KMS-11 (cell line): ENCODE data around the gene ULBP3.

Source experiments
- H2AFZ ChIP-seq: fragments of 200-600 bp; sonication (generic); 2 replicates; pipeline ENCODE4 v1.6.1; 2016; ENCODE audit warnings: antibody characterized with exemption, mixed run types, low read depth
- H3K27ac ChIP-seq: fragments of 200-600 bp; sonication (generic); 2 replicates; pipeline ENCODE4 v1.6.1; 2016; ENCODE audit warnings: mild to moderate bottlenecking, mixed run types
- H3K27me3 ChIP-seq: fragments of 200-600 bp; sonication (generic); 2 replicates; pipeline ENCODE4 v1.6.1; 2017; ENCODE audit warnings: mild to moderate bottlenecking, low read depth, mixed run types, moderate library complexity; ENCODE audit not compliant: insufficient read depth
- H3K36me3 ChIP-seq: fragments of 200-600 bp; sonication (generic); 2 replicates; pipeline ENCODE4 v1.6.1; 2017; ENCODE audit warnings: mild to moderate bottlenecking, mixed run types; ENCODE audit not compliant: insufficient read depth
- H3K4me1 ChIP-seq: fragments of 200-600 bp; sonication (generic); 2 replicates; pipeline ENCODE4 v1.6.1; 2016; ENCODE audit warnings: mild to moderate bottlenecking, low read depth, mixed run types; ENCODE audit not compliant: poor library complexity, severe bottlenecking
- H3K4me2 ChIP-seq: fragments of 200-600 bp; sonication (generic); 2 replicates; pipeline ENCODE4 v1.7.0; 2016; ENCODE audit warnings: mild to moderate bottlenecking, mixed run types
- H3K4me3 ChIP-seq: fragments of 200-600 bp; sonication (generic); IDR thresholded peaks from 2 replicates; pipeline ENCODE4 v1.6.1; 2017; ENCODE audit warnings: low read depth, low read length, mixed read lengths; ENCODE audit not compliant: insufficient read depth
- H3K79me2 ChIP-seq: fragments of 200-600 bp; sonication (generic); 2 replicates; pipeline ENCODE4 v1.6.1; 2016; ENCODE audit warnings: low read depth, mixed run types; ENCODE audit not compliant: insufficient read depth
- H3K9ac ChIP-seq: fragments of 200-600 bp; sonication (generic); 2 replicates; pipeline ENCODE4 v1.6.1; 2016; ENCODE audit warnings: mild to moderate bottlenecking, mixed run types
- H4K20me1 ChIP-seq: fragments of 200-600 bp; sonication (generic); 2 replicates; pipeline ENCODE4 v1.6.1; 2016; ENCODE audit warnings: mild to moderate bottlenecking, mixed run types; ENCODE audit not compliant: insufficient read depth
- CTCF ChIP-seq: fragments of 200-600 bp; sonication (generic); conservative IDR thresholded peaks from 2 replicates; pipeline ENCODE4 v1.6.1; 2017; ENCODE audit warnings: low read depth, mild to moderate bottlenecking, antibody characterized with exemption, low read length, moderate library complexity, mixed read lengths

ULBP3 gene

DNA sequence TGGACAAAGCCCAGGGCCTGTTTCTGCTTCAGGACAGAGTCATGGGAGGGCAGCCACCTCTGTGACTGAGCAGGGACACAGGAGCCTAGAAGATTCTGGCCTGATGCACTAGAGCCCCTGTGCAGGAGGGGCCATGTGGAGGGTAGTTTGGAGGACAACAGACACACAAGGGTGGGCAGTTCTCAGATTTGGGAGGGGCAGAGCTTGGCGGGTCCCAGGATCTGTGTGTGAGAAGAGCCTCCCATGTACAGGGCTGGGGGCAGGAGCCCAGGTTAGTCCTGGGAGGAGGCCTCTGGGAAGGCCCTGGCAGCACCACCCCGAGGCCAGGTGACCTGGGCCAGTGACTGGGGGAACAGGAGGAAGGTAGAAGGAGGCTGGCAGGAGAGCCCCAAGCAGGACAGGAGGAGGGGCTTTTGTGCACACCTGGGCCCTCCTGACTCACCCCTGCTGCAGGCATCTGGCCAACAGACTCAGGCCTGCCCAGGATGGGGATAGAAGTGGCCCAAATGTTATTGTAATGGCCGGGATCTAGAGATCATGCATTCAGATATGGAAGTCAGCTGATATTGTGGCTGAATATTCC is 1.4 kb upstream of the ULBP3 start:
- H3K27me3 ChIP-seq = no peaks in the 10 kb centered on the region
- peaks cover 5% of the 10 kb centered on the region for H3K4me1 ChIP-seq
- H2AFZ ChIP-seq = no peak overlapping the region
- H3K9ac ChIP-seq = no peak overlapping the region
- no peaks in the 10 kb centered on the region for H4K20me1 ChIP-seq
- H3K4me3 ChIP-seq = no peak overlapping the region
- no peak overlapping the region for H3K4me2 ChIP-seq
- no peak for TF ChIP-seq CTCF
- H3K27ac ChIP-seq = no peak overlapping the region
- no peaks in the 10 kb centered on the region for H3K36me3 ChIP-seq
- H3K79me2 ChIP-seq = no peaks in the 10 kb centered on the region

- no peaks in the 10 kb centered on the region for H3K79me2 ChIP-seq
- peak overlapping the region; percentile 66; the same call in 1 of the 2 replicates for H3K4me2 ChIP-seq
- TF ChIP-seq CTCF = no peak
- H3K9ac ChIP-seq = no peak overlapping the region
- H3K27me3 ChIP-seq = no peaks in the 10 kb centered on the region
- H3K36me3 ChIP-seq = no peaks in the 10 kb centered on the region
- no peaks in the 10 kb centered on the region for H4K20me1 ChIP-seq
- H2AFZ ChIP-seq = no peak overlapping the region
- no peak overlapping the region for H3K27ac ChIP-seq
- H3K4me3 ChIP-seq = no peak overlapping the region
- H3K4me1 ChIP-seq = peaks cover 5% of the 10 kb centered on the region
These were observed 785 bp upstream of the ULBP3 start for GRCh38 chr6:150069706-150070105.

- Histone ChIP-seq H2AFZ (peak overlapping the region; percentile 96), H3K27ac (no peak overlapping the region)
These were observed 770 bp downstream of the ULBP3 start for GRCh38 chr6:150068151-150068550.

DNA sequence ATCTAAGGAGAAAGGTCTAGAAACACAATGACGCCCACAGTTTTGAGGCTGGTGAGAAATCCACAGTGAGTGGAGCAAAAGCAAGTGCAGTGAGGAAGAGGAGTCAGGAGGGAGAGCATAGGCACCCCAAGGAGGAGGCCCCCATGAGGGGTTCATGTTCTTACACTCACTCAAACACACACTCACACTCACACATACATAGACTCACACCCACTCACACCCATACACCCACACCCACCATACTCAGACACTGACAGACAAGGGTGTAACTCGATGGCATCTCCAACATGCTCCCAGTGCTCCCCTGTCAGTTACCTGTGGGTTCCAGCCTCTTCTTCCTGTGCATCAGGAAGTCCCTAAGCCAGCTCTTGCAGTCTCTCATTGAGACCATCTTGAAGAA is 3.8 kb downstream of the ULBP3 start:
- H3K4me1 ChIP-seq = peaks cover 5% of the 10 kb centered on the region
- no peak for TF ChIP-seq CTCF

More at GRCh38 chr6:150068151-150068550, 770 bp downstream of the ULBP3 start:
- Histone ChIP-seq H3K4me1 (peaks cover 5% of the 10 kb centered on the region), H3K27me3 (no peaks in the 10 kb centered on the region), H3K4me3 (no peak overlapping the region), H4K20me1 (no peaks in the 10 kb centered on the region), H3K79me2 (no peaks in the 10 kb centered on the region), H3K36me3 (no peaks in the 10 kb centered on the region), H3K9ac (peak overlapping the region; percentile 48; the same call in 1 of the 2 replicates), H3K4me2 (peak overlapping the region; percentile 76; the same call in 1 of the 2 replicates)
- no peak for TF ChIP-seq CTCF

More for the DNA sequence above, 3.8 kb downstream of the ULBP3 start:
- no peak overlapping the region for H2AFZ ChIP-seq
- no peak overlapping the region for H3K9ac ChIP-seq
- no peaks in the 10 kb centered on the region for H3K27me3 ChIP-seq
- no peaks in the 10 kb centered on the region for H3K36me3 ChIP-seq
- no peaks in the 10 kb centered on the region for H3K79me2 ChIP-seq
- no peak overlapping the region for H3K4me2 ChIP-seq
- H4K20me1 ChIP-seq = no peaks in the 10 kb centered on the region
- no peak overlapping the region for H3K4me3 ChIP-seq
- H3K27ac ChIP-seq = no peak overlapping the region
